Panc1 (cell line): ENCODE data around the gene TLR1.

ENCODE experiments used
- CTCF ChIP-seq: fragments of 450-650 bp; IDR thresholded peaks from 2 replicates; pipeline ENCODE4 v1.5.1; 2017; ENCODE audit warnings: mild to moderate bottlenecking
- POLR2AphosphoS5 ChIP-seq: IDR thresholded peaks from 2 replicates; pipeline ENCODE4 v1.6.1; 2012; ENCODE audit warnings: mild to moderate bottlenecking, low read depth, low read length, moderate library complexity
- REST ChIP-seq, 2 experiments: IDR thresholded peaks; 2 replicates each; pipeline ENCODE4 v1.6.1; 2011 to 2012; ENCODE audit warnings: low read depth in 2 of 2, control low read depth in 1 of 2, low read length in 1 of 2, mild to moderate bottlenecking in 1 of 2, moderate library complexity in 1 of 2; ENCODE audit not compliant: insufficient read depth in 1 of 2
- SIN3A ChIP-seq: IDR thresholded peaks from 2 replicates; pipeline ENCODE4 v1.6.1; 2012; ENCODE audit warnings: low read depth, mild to moderate bottlenecking, low read length, moderate library complexity, borderline replicate concordance; ENCODE audit not compliant: insufficient read depth

GRCh38 chr4:38815885-38816782 is 11.5 kb upstream of the TLR1 start:
- TF ChIP-seq POLR2AphosphoS5 = no peak
- no peak for TF ChIP-seq CTCF
- TF ChIP-seq SIN3A = no peak
- no peak for TF ChIP-seq REST (IDR thresholded peaks at IDR 0.05; ENCODE audit: insufficient read depth in 1 of 2, low read depth in 2 of 2, low read length in 1 of 2)
